Stomach (tissue), 4 donors: ENCODE results near the gene CBL.

Experiments
- POLR2A ChIP-seq, 4 donors: fragments of 450-650 bp; IDR thresholded peaks; one replicate each; pipeline ENCODE4 v1.6.1; 2016; ENCODE audit warnings: antibody characterized with exemption in 4 of 4, control low read depth in 2 of 4, mild to moderate bottlenecking in 1 of 4, moderate library complexity in 1 of 4
- TF ChIP-seq, protein P1 (sequence below), 7 experiments: fragments of 450-650 bp in 4 of 7; fragments of 200-600 bp in 3 of 7; sonication (generic) in 3 of 7; IDR thresholded peaks; one replicate each; pipeline ENCODE4 v1.5.1; 2016 to 2019; ENCODE audit warnings: antibody characterized with exemption in 7 of 7, control low read depth in 2 of 7, mild to moderate bottlenecking in 1 of 7

DNA sequence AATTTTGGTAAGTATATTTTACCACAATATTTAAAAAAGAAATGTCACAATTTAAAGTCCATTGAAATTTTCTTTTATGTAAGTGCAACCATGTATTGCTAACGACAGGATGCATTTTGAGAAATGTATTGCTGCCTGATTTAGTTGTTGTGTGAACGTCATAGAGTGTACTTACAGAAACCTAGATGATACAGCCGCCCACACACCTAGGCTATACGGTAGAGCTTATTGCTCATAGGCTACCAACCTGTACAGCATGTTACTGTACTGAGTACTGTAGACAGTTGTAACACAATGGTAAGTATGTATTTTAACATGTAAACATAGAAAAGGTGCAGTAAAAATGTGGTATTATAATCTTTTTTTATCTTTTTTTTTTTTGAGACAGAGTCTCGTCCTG, 48.1 kb downstream of the CBL start:
- TF ChIP-seq POLR2A (IDR thresholded peaks at IDR 0.05), result no peak
- TF ChIP-seq, protein P1, sequence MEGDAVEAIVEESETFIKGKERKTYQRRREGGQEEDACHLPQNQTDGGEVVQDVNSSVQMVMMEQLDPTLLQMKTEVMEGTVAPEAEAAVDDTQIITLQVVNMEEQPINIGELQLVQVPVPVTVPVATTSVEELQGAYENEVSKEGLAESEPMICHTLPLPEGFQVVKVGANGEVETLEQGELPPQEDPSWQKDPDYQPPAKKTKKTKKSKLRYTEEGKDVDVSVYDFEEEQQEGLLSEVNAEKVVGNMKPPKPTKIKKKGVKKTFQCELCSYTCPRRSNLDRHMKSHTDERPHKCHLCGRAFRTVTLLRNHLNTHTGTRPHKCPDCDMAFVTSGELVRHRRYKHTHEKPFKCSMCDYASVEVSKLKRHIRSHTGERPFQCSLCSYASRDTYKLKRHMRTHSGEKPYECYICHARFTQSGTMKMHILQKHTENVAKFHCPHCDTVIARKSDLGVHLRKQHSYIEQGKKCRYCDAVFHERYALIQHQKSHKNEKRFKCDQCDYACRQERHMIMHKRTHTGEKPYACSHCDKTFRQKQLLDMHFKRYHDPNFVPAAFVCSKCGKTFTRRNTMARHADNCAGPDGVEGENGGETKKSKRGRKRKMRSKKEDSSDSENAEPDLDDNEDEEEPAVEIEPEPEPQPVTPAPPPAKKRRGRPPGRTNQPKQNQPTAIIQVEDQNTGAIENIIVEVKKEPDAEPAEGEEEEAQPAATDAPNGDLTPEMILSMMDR (IDR thresholded peaks at IDR 0.05), result no peak
